H54 (cell line): ENCODE measurements around the gene PRTG.
"Not testable (repeated sequence)": the region's sequence is repeated elsewhere in the genome, so short reads cannot be mapped to it uniquely, and the experiment has no call there.

ENCODE experiments used
- DNase-seq: peaks from one replicate; pipeline ENCODE4 v3.0.0; 2011; ENCODE audit warnings: low spot score, mixed read lengths; ENCODE audit not compliant: insufficient read length
- FAIRE-seq: peaks from 3 replicates; lab custom pipeline; 2011; peaks lifted over from hg19 to GRCh38; lab: Jason Lieb, UNC
- POLR2A ChIP-seq: IDR thresholded peaks from 2 replicates; pipeline ENCODE4 v1.6.1; 2011; ENCODE audit warnings: low read depth, mild to moderate bottlenecking, low read length

The PRTG gene

GRCh38 chr15:55618387-55618786 lies 124.6 kb downstream of the PRTG start:
- FAIRE-seq = no peak
- no peak for TF ChIP-seq POLR2A

GRCh38 chr15:55615445-55615844 lies 127.5 kb downstream of the PRTG start:
- no peak for FAIRE-seq
- no peak for TF ChIP-seq POLR2A
- no peak for DNase-seq

More at GRCh38 chr15:55618387-55618786, 124.6 kb downstream of the PRTG start:
- no peak for DNase-seq

DNA sequence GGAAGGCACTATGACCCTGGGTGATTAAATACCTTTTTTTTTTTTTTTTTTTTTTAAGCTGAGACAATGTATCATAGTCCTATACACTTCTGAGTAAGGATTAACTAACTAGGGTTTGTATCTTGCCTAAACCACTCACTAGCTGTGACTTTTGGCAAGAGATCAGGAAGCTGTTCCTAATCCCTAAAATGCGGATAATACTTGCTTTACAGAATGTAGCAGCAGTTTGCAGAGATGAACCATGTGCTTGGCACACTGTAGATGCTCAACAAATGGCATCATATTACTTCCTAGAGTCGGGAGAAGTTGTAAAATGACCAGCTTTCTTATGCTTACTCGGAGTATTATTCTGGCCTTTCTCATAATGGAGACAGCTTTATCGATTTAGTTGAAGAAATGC lies 129.2 kb downstream of the PRTG start:
- no peak for FAIRE-seq
- TF ChIP-seq POLR2A = no peak
- no peak for DNase-seq

DNA sequence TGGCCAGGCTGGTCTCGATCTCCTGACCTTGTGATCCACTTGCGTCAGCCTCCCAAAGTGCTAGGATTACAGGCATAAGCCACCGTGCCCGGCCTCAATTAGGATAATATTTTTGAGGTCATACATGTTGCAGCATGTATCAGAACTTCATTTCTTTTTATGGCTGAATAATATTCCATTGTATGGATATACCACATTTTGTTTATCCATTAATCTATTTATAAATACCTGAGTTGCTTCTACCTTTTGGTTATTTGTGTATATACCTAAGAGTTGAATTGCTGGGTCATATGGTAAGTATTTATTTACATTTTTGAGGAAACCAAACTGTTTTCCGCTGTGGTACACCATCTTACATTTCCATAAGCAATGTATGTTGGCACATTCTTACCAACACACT lies 136.7 kb downstream of the PRTG start:
- no peak for FAIRE-seq
- no peak for TF ChIP-seq POLR2A
- DNase-seq = no peak

GRCh38 chr15:55601374-55601773 lies 141.6 kb downstream of the PRTG start:
- no peak for TF ChIP-seq POLR2A
- no peak for DNase-seq
- FAIRE-seq = no peak

GRCh38 chr15:55599439-55599838 lies 143.5 kb downstream of the PRTG start:
- FAIRE-seq (no peak), DNase-seq (no peak)

GRCh38 chr15:55593019-55593418 lies 149.9 kb downstream of the PRTG start:
- FAIRE-seq, DNase-seq: not testable (repeated sequence)

More at GRCh38 chr15:55599439-55599838, 143.5 kb downstream of the PRTG start:
- no peak for TF ChIP-seq POLR2A

- no peak for TF ChIP-seq POLR2A
- DNase-seq = no peak
- no peak for FAIRE-seq
Measured at GRCh38 chr15:55590788-55591187, 152.2 kb downstream of the PRTG start.

GRCh38 chr15:55589287-55589686 lies 153.7 kb downstream of the PRTG start:
- no peak for TF ChIP-seq POLR2A
- FAIRE-seq = no peak
- DNase-seq = no peak

DNA sequence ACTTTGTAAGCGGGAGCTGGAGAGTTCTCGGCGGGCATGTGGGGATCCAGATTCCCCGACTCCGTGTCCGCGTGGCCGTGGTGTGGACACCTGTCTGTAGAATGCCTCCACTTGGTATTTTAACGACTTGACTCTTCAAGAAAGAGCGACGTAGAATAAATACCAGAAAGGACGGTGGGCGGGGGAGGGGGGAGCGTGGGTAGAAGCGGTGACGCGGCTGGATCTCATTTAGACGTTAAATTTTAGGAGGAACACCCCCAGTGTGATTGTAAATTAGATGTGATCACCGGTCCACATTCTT lies 154.2 kb downstream of the PRTG start:
- FAIRE-seq (no peak), DNase-seq (no peak)
- TF ChIP-seq POLR2A = no peak

DNA sequence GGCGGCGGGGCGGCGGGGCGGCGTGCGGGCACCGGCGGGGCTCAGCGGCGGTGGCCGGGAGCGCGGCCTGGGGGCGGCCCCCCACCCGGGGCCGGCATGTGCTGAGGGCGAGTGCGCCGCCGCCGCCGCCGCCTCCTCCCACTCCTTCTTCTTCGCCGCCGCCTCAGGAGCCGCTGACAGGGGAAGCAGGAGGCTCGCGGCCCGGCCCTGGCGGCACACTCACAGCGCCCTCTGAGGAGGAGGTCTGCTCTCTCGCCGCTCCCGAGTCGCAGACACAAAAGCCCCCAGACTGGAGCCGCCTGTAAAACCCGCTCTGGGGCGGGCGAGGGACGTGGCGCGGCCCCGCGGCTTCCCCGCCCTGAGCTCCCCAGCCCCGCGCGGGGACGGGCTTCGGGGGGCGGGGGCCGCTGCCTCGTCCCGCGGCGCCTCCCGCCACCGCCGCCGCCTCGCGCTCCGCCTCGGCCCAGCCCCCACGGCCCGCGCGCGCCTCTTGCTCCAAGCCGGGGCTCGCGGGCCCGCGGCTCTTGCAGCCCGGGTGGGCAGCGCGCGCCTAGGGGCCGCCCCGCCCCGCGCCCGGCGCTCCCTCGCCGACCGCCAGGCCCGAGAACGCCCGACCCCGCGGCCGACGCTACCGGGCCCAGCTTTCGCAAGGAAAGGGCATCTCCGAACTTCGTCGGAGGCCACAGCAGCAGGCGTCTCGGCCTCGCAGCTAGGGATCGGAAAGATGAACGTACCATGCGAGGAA lies 154.7 kb downstream of the PRTG start, which contains the start of gene PYGO1:
TSS of gene PYGO1 (minus strand) at position 276 of the 745 bp plus-strand sequence. CDS start 462 bp downstream, outside the sequence.
- TF ChIP-seq POLR2A = 0 out of 2 replicates have a peak, but pooled peaks have one; percentile 31
- FAIRE-seq = no peak
- peak; percentile 49 for DNase-seq

DNA sequence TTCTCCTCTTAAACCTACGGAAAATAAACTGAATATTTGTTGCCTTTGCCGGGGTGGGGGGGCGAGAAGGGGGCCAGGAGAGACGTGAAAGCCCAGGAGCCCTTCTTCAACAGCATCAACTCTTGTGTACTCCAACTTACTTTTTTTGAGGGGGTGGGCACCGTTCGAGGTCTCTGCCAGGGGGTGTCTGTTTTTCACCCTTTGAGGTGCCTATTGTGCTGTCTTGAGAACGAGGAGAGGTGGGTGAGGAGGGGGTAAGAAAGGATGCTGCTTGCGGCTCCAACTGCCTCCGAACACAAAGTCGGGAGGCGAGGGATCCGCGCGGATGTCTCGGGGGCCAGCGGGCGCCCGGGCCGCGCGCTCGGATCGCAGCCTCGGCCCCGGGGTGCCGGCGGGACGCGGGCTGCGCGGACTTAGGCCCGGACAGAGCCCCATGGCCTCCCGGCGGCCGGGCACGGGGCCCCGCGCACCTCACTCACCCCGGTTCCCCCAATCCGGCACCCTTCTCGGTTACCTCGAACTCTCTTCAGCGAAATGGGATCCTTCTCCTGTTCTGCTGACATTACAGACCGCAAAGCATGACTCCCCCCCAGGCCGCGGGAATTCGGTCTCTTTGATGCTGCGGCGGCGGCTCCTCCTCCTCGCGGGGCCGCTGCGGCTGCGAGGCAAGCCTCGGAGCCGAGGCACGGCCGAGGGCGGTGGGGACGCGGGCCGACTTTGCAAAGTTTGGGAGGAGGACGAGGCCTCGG lies 155.5 kb downstream of the PRTG start:
- peak; percentile 47 for DNase-seq
- TF ChIP-seq POLR2A = no peak
- FAIRE-seq = no peak

GRCh38 chr15:55586808-55587207 lies 156.1 kb downstream of the PRTG start:
- FAIRE-seq (no peak), DNase-seq (no peak)
- no peak for TF ChIP-seq POLR2A

GRCh38 chr15:55576943-55577342 lies 166.0 kb downstream of the PRTG start:
- DNase-seq (no peak), FAIRE-seq (no peak)
- no peak for TF ChIP-seq POLR2A
